GM12874 (cell line): ENCODE data around the gene COPS9.

Experiments
- CTCF ChIP-seq: IDR thresholded peaks from 2 replicates; pipeline ENCODE4 v1.5.1; 2011; ENCODE audit warnings: low read depth, mild to moderate bottlenecking, control low read depth, low read length, moderate library complexity; ENCODE audit not compliant: insufficient read depth

The COPS9 gene

GRCh38 chr2:240169486-240170353 is 33.6 kb upstream of the COPS9 start:
- TF ChIP-seq CTCF: no peak

GRCh38 chr2:240168546-240169361 is 32.6 kb upstream of the COPS9 start:
- no peak for TF ChIP-seq CTCF

- TF ChIP-seq CTCF: no peak
Measured at GRCh38 chr2:240168041-240168440, 31.9 kb upstream of the COPS9 start.

- TF ChIP-seq CTCF: no peak
Measured at GRCh38 chr2:240167588-240167880, 31.4 kb upstream of the COPS9 start.

GRCh38 chr2:240166761-240167587 is 30.9 kb upstream of the COPS9 start:
- TF ChIP-seq CTCF: no peak

GRCh38 chr2:240166191-240166590 is 30.1 kb upstream of the COPS9 start:
- no peak for TF ChIP-seq CTCF

- no peak for TF ChIP-seq CTCF
Measured at GRCh38 chr2:240165661-240166060, 29.6 kb upstream of the COPS9 start.
